RPMI8226 (cell line): ENCODE results near the gene ZNF804A.
"Not testable (repeated sequence)": the region's sequence is repeated elsewhere in the genome, so short reads cannot be mapped to it uniquely, and the experiment has no call there.

Experiments
- DNase-seq: peaks from one replicate; pipeline ENCODE4 v3.0.0-alpha.2; 2015

ZNF804A gene

DNA sequence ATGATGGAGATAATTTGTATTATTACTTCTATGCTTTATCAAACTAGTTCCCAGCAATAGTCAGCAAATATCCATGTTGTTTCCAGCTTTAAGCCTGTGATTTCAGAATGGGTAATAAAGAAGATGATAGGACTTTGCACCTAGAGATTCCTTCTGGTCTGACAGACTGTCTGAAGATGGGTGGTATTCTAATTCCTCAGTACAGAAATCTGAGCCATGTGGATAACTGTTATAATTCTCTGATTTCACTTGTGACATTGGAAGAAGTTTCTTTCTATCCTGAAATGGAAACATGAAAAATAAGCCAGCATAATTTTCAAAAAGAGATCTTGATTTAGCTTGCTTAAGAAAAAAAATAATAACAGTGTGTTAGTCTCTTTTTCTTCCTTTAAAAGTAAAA lies 130.1 kb downstream of the ZNF804A start:
- no peak for DNase-seq

GRCh38 chr2:184729581-184729980 lies 131.3 kb downstream of the ZNF804A start:
- DNase-seq: no peak

DNA sequence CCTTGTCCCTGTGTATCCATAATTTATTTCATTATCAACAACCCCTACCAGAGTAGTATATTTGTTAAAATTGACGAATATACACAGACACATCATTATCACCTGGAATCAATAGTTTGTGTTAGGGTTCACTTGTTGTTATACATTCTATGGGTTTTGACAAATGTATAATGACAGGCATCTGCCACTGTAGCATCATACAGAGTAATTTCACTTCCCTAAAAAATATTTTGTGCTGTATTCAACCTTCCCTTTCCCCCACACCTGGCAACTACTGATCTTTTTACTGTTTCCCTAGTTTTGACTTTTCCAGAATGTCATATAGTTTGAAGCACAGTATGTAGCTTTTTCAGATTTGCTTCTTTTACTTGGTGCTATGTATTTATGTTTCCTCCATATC lies 132.0 kb downstream of the ZNF804A start:
- DNase-seq: peak; percentile 39

DNA sequence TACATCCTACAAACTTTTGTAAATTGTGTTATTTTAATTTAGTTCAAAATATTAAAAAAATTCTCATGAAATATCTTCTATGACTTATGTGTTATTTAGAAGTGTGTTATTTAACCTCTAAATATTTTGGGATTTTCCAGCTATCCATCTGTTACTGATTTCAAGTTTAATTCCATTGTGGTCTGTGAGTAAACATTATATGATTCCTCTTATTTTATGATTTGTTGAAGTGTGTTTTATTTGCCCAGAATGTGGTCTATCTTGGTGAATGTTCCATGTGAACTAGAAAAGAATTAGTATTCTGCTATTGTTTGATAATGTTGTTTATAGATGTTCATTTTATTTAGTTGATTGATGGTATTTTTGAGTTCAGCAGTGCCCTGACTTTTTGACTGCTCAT lies 136.0 kb downstream of the ZNF804A start:
- DNase-seq: no peak

- no peak for DNase-seq
Measured at GRCh38 chr2:184735611-184736010, 137.3 kb downstream of the ZNF804A start.

- no peak for DNase-seq
Measured at GRCh38 chr2:184743096-184743495, 144.8 kb downstream of the ZNF804A start.

DNA sequence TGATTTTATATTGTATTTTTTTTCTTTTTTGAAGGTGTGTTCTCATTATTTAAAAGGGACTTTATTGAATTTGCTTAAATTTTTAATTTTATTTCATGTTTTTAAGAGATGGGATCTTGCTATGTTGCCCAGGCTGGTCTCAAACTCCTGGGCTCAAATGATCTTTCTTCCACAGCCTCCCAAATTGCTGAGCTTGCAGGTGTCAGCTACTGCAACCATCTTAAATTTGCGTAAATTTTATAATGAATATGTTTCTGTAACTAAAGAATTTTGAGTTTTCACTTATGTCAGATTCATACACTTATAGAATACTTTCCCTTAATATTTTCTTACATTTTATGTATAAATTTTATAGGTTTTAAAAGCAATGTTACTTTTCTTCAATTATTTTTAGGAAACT lies 157.8 kb downstream of the ZNF804A start:
- DNase-seq: no peak

DNA sequence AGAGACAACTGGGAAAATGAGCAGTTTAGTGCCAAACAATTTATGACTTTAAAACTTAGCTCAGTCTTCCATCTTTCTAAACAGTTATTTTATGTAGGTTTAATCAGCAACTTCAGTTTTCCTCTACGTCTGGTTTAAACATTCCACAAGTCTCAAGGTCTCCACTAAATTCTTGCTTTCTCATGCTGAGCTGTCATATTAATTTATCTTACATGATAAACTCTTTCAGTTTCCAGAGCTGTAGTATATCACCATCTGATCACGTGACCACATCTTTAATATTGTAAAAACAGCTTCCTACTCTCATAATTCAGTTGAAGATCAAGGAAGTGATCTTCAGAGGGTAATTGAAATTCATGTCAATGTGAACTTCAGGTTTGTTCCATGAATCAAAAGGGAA lies 158.6 kb downstream of the ZNF804A start:
- no peak for DNase-seq

DNA sequence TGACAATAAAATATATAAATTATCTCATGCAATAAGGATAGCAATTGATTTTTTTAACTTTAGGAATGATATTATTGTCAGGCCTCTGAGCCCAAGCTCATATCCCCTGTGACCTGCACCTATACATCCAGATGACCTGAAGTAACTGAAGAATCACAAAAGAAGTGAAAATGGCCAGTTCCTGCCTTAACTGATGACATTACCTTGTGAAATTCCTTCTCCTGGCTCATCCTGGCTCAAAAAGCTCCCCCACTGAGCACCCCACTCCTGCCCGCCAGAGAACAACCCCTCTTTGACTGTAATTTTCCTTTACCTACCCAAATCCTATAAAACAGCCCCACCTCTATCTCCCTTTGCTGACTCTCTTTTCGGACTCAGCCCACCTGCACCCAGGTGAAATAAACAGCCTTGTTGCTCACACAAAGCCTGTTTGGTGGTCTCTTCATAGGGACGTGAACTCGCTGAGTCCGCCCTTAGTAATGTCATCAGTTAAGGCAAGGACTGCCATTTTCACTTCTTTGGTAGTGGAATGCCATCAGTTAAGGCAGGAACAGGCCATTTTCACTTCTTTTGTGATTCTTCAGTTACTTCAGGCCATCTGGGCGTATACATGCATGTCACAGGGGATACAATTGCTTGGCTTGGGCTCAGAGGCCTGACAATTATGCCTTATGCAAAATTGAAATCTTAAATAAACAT lies 161.4 kb downstream of the ZNF804A start:
- DNase-seq: not testable (repeated sequence)

DNA sequence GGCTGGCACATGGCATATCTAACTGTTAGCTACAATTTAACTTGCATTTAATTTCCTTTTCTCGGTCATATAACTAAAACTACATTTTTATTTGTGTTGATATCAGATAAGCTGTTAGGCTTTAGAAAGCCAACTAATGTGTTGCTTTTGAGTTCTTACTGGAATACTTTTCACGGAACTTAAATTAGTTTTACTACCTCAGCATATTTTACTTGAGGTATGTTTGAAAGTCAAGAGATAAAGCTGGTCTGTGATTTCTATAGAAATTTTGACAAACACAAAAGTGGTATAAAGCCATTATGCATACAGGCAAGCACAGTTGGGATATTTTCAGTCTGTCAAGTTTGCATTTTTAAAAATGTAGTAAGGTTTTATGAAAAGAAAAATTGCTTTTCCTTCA lies 162.6 kb downstream of the ZNF804A start:
- no peak for DNase-seq

- DNase-seq: peak; percentile 8
Measured at GRCh38 chr2:184765112-184765895, 167.0 kb downstream of the ZNF804A start.

GRCh38 chr2:184767059-184767458 lies 168.7 kb downstream of the ZNF804A start:
- no peak for DNase-seq

DNA sequence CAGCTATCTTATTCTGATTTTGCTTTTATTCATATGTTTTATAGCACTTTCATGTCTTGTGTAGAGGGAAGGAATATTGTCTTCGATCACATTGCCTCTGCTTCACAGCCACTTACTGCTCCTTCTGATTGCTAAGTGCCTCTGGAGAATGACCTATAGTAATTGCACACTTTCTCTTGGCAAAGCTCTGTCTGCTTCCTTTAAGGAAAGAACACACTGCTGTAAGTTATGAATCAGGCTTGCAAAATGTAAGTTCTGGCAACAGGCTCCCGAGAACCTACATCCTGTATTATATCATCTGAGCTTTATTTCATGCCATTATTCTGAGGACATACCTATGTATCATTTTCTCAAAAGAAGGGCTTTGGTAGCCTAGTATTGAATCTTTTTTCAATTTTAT lies 170.7 kb downstream of the ZNF804A start:
- DNase-seq: no peak

DNA sequence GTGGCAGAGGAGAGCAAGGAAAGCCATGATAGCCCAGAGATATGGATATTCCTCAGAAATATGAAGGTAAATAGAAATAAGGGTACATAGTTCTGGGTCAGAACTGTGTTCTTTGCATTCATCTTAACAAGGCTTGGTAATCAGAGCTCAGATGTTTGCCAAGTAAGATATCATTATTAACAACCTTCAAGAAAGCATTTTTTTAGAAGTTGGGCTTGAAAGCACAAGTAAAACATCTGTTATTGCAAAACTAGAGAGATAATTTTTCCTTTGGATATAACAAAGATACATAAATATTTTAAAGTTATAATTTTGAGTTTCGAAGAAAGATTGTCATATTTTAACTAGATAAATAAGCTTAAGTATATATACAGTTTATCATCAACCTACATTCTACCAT lies 171.4 kb downstream of the ZNF804A start:
- no peak for DNase-seq

DNA sequence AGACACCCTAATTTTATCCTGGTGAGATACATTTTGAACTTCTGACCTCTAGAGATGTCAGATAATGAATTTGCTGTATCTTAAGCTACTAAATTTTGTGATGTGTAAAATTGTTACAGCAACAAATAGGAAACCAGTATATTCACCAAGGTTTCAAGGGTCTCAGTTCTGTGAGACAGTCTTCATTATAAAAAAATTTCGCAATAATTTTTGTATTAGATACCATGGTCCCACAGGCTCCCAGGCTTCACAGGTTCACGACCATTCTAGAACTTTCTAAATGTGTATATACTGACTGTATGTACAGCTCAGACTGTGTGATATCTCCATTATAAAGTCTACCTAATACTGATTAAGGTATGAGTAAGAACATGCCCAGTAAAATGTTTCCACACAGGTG lies 181.4 kb downstream of the ZNF804A start:
- DNase-seq: no peak

GRCh38 chr2:184780384-184780783 lies 182.1 kb downstream of the ZNF804A start:
- DNase-seq: no peak

DNA sequence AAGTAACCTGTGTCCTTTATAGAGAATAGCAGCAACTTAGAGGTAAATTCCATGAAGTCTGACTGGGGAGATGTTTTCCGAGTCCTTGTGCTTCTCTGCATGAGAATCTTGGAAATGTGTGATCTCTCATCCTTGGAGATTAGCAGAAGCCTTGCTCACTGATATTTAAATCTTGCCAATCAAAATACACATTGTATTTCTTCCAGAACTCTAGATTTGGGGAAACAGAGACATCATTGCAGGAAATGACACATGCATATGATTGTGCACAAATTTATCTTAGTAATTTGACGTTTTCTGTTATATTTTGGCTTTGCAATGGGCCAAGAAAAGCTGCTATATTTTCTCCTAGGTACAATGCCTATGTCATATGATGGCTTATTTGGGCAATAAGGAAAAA lies 182.6 kb downstream of the ZNF804A start:
- DNase-seq: no peak

DNA sequence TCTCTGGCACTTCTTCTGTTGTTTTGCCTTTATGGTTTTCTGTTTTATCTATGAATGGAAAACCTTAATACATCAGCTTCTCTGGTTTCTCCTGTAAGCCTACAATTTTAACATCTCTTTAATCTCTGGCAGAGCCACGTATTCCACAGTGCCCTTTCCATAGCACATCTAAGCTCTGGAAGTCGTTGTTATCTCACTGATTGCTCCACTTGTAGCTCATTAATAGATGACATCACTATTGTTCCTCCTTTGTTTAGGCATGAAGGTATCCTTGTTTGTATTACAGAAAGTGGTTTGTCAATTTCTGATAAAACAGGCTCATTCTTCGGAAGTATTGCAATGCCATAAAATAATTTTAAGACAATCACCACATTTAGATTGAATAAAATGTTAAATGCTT lies 185.2 kb downstream of the ZNF804A start:
- DNase-seq: no peak

- no peak for DNase-seq
Measured at GRCh38 chr2:184793176-184793575, 194.8 kb downstream of the ZNF804A start.

- DNase-seq: no peak
Measured at GRCh38 chr2:184799379-184799778, 201.1 kb downstream of the ZNF804A start.

DNA sequence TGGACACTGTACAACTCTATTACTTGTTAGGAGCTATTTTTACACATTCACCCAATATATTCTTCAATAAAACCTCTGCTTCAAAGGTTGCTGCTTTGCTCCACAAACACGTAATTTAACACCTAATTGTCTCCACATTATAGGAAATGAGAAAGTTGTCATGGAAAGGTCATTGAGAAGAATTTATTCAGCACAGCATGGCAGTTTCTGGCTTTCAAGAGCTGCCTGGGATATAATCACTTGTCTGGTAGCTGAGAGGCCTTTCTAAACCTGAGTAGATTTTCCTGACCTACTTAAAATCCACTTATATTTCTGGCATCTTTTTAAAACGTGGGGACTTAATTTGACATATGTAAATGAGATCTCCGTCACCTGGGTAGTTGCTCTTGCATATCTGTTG lies 216.1 kb downstream of the ZNF804A start:
- DNase-seq: no peak

DNA sequence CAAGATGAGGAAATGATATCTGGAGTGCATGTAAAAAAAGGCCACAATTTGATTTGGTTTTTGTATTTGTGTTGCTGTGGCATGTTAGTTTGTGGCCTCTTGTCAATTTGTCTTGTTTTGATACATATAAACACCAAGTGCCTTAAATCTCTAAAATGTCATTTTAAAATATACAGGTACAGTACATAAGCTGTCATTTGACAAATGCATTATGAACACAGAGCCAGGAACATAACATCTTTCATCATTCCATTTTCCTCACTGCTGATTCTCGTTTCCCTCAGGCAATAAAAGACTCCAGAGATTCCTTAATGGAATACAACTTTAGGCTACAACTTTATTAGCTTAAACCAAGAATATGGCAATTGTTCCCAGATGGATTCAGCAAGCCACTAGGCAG lies 217.5 kb downstream of the ZNF804A start:
- no peak for DNase-seq

- DNase-seq: no peak
Measured at GRCh38 chr2:184824597-184824996, 226.3 kb downstream of the ZNF804A start.

- DNase-seq: no peak
Measured at GRCh38 chr2:184830531-184830930, 232.2 kb downstream of the ZNF804A start.
